Measurements from ENCODE around the gene CLPTM1L. TPM values are rescaled to one million over a fixed set of nuclear protein-coding genes. Genes with fewer than 3 reads are reported as not detected.

The CLPTM1L gene
- total and polyA plus RNA-seq, 9 of the 15 experiments (the other 6 are each of a cell fraction or from before 2014, with no cell fraction given), result 3.5 to 217 (median 177) TPM

DNA sequence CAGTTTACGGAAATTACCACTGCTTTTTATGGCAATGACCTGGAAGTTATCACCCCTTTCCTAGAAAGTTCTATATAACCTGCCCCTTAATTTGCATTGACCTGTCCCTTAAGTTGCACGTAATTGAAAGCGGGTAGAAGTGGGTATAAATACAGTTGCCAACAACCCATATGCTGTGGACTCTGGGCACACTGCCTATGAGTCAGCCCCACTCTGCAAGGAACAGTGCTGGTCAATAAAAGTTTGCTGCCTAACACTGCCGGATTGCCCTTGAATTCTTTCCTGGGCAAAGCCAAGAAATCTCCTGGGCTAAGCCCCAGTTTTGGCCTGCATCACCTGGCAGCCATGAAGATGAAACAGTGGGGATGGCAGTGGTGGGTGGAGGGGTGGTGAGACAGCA, 23.9 kb upstream of the CLPTM1L start (continued):
- TF ChIP-seq ARHGAP35 (IDR thresholded peaks at IDR 0.05; ENCODE audit: partially characterized antibody) (no peak), MYBL2 (IDR thresholded peaks at IDR 0.05; ENCODE audit: low read depth) (no peak), MYBL2 (CRISPR knock-in tag; IDR thresholded peaks at IDR 0.05; ENCODE audit: borderline replicate concordance) (no peak)

GRCh38 chr5:1368236-1368635, 23.3 kb upstream of the CLPTM1L start:
- no peak overlapping the region for H3K9ac ChIP-seq (ENCODE audit: insufficient read depth in 1 of 2, low read depth in 2 of 2, low read length in 2 of 2)
- no TSS peak for BruUV-seq (replicated peaks)
- H3K27me3 ChIP-seq (ENCODE audit: control insufficient read depth in 2 of 2, insufficient read depth in 2 of 2, low read length in 2 of 2), result peaks cover 65 to 71% of the 10 kb centered on the region in 2 experiments
- H3K9me1 ChIP-seq (ENCODE audit: control insufficient read depth, insufficient read depth, low read length), result no peaks in the 10 kb centered on the region
- H3K4me1 ChIP-seq (replicated peaks in 1 of 2; ENCODE audit: control insufficient read depth in 2 of 2, insufficient read depth in 2 of 2, low read length in 2 of 2), result no peaks in the 10 kb centered on the region; a peak in 1 of 5 replicates
- ATAC-seq, result no peak
- no peak overlapping the region for H3K4me2 ChIP-seq (ENCODE audit: insufficient read depth, low read length)
- H2AFZ ChIP-seq (ENCODE audit: low read depth, low read length), result no peak overlapping the region
- no peaks in the 10 kb centered on the region for H3K79me2 ChIP-seq (ENCODE audit: control insufficient read depth, insufficient read depth, low read length)
- H3K9me3 ChIP-seq (replicated peaks; ENCODE audit: control insufficient read depth, insufficient read depth, low read depth, low read length), result no peaks in the 10 kb centered on the region
- WGBS (ENCODE audit: insufficient coverage, low coverage, missing lambda C conversion rate), result 5% methylated on average over 7 of the region's 7 CpGs
- in situ Hi-C loops (cut with MboI), result no loop called here
- intact Hi-C loops (cut with micrococcal nuclease), result no loop called here
- ChIA-PET POLR2A (no interaction called here), CTCF (ENCODE audit: low intra/inter-chr PET ratio) (no interaction called here)
- no peak overlapping the region for H3K27ac ChIP-seq (ENCODE audit: extremely low read depth, low read depth, low read length)
- no peaks in the 10 kb centered on the region for H3K36me3 ChIP-seq (ENCODE audit: control insufficient read depth, insufficient read depth, low read length)
- FAIRE-seq, result no peak
- DNase-seq (ENCODE audit: extremely low read depth in 1 of 4, low spot score in 3 of 4), result no peak
- H4K20me1 ChIP-seq (replicated peaks; ENCODE audit: control insufficient read depth, insufficient read depth, low read length), result peaks cover 3% of the 10 kb centered on the region
- TF ChIP-seq, protein P1, sequence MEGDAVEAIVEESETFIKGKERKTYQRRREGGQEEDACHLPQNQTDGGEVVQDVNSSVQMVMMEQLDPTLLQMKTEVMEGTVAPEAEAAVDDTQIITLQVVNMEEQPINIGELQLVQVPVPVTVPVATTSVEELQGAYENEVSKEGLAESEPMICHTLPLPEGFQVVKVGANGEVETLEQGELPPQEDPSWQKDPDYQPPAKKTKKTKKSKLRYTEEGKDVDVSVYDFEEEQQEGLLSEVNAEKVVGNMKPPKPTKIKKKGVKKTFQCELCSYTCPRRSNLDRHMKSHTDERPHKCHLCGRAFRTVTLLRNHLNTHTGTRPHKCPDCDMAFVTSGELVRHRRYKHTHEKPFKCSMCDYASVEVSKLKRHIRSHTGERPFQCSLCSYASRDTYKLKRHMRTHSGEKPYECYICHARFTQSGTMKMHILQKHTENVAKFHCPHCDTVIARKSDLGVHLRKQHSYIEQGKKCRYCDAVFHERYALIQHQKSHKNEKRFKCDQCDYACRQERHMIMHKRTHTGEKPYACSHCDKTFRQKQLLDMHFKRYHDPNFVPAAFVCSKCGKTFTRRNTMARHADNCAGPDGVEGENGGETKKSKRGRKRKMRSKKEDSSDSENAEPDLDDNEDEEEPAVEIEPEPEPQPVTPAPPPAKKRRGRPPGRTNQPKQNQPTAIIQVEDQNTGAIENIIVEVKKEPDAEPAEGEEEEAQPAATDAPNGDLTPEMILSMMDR (IDR thresholded peaks at IDR 0.05 in 2 of 3, conservative IDR thresholded peaks at IDR 0.05 in 1 of 3; ENCODE audit: insufficient read depth in 2 of 3, low read depth in 1 of 3, low read length in 3 of 3), result no peak
- no peak for TF ChIP-seq SAFB (IDR thresholded peaks at IDR 0.05; ENCODE audit: borderline replicate concordance, low read depth, low read length)
- no peak for TF ChIP-seq ZNF184 (CRISPR knock-in tag; IDR thresholded peaks at IDR 0.05)
- TF ChIP-seq CCAR2 (IDR thresholded peaks at IDR 0.05; ENCODE audit: low read depth, low read length), result no peak
- TF ChIP-seq HMG20A (CRISPR knock-in tag; conservative IDR thresholded peaks at IDR 0.05), result no peak
- TF ChIP-seq GTF2F1 (IDR thresholded peaks at IDR 0.05; ENCODE audit: low read depth, low read length), result no peak
- TF ChIP-seq, protein P2, sequence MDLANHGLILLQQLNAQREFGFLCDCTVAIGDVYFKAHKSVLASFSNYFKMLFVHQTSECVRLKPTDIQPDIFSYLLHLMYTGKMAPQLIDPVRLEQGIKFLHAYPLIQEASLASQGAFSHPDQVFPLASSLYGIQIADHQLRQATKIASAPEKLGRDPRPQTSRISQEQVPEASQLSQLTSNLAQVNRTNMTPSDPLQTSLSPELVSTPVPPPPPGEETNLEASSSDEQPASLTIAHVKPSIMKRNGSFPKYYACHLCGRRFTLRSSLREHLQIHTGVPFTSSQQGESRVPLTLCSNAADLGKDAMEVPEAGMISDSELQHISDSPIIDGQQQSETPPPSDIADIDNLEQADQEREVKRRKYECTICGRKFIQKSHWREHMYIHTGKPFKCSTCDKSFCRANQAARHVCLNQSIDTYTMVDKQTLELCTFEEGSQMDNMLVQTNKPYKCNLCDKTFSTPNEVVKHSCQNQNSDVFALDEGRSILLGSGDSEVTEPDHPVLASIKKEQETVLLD (IDR thresholded peaks at IDR 0.05), result no peak
- TF ChIP-seq ZNF253 (CRISPR knock-in tag; conservative IDR thresholded peaks at IDR 0.05), result no peak
- TF ChIP-seq PRPF4 (IDR thresholded peaks at IDR 0.05; ENCODE audit: insufficient read depth, low read depth, low read length, poor library complexity, severe bottlenecking), result no peak
- no peak for TF ChIP-seq ZNF146 (CRISPR knock-in tag; IDR thresholded peaks at IDR 0.05; ENCODE audit: unreplicated experiment)
- no peak for TF ChIP-seq ASH1L (IDR thresholded peaks at IDR 0.05; ENCODE audit: borderline replicate concordance, low read depth, partially characterized antibody)
- H3K4me3 ChIP-seq, result no peak overlapping the region

All from K562 (cell line).